Esophagus squamous epithelium (tissue), 5 donors: ENCODE measurements around the gene ANKRD23. TPM values are rescaled to one million over a fixed set of nuclear protein-coding genes. Genes with fewer than 3 reads are reported as not detected.

ENCODE experiments used
- DNase-seq: peaks from one replicate; lab custom pipeline; 2025; lab: John Stamatoyannopoulos, UW
- H3K27ac ChIP-seq, 4 donors: fragments of 200-600 bp; sonication (generic); one replicate each; pipeline ENCODE4 v1.5.1; 2016 to 2019; ENCODE audit warnings: mild to moderate bottlenecking in 1 of 4
- H3K27me3 ChIP-seq, 4 donors: fragments of 200-600 bp; sonication (generic); 1 replicate in 3 of 4; 2 replicates in 1 of 4; pipeline versions ENCODE4 v1.5.1 to v1.6.0; 2017 to 2021; ENCODE audit warnings: antibody characterized with exemption in 1 of 4
- H3K36me3 ChIP-seq, 3 donors: fragments of 200-600 bp; sonication (generic); one replicate each; pipeline ENCODE4 v1.5.1; 2016 to 2019
- H3K4me1 ChIP-seq, 3 donors: fragments of 200-600 bp; sonication (generic); one replicate each; pipeline ENCODE4 v1.5.1; 2017 to 2019
- H3K4me3 ChIP-seq, 4 donors: fragments of 200-600 bp; sonication (generic); 1 replicate in 3 of 4; 2 replicates in 1 of 4; pipeline ENCODE4 v1.5.1; 2016 to 2019; ENCODE audit warnings: mild to moderate bottlenecking in 2 of 4, moderate library complexity in 1 of 4
- H3K9me3 ChIP-seq, 3 donors: fragments of 200-600 bp; sonication (generic); one replicate each; pipeline ENCODE4 v1.5.1; 2016 to 2019
- CTCF ChIP-seq, 6 experiments: fragments of 450-650 bp in 4 of 6; fragments of 200-600 bp in 2 of 6; sonication (generic) in 2 of 6; IDR thresholded peaks; one replicate each; pipeline ENCODE4 v1.5.1; 2016 to 2019; ENCODE audit warnings: antibody characterized with exemption in 6 of 6, mild to moderate bottlenecking in 4 of 6, moderate library complexity in 4 of 6
- POLR2A ChIP-seq, 4 donors: fragments of 450-650 bp; IDR thresholded peaks; one replicate each; pipeline ENCODE4 v1.6.1; 2017; ENCODE audit warnings: antibody characterized with exemption in 4 of 4, mild to moderate bottlenecking in 4 of 4, moderate library complexity in 3 of 4
- WGBS, 2 donors: methylation state at CpG; one replicate each; pipeline ENCODE4 v1.1.5; 2018; 5-methylcytosine and 5-hydroxymethylcytosine counted together
- intact Hi-C: fragments of 100-400 bp; cut with DNase I; formaldehyde crosslinking; loops from one replicate; pipeline ENCODE4 v1.15.0; 2022
- total RNA-seq, 4 donors: library from RNA; depleted of rRNA; stranded (reverse); fragments of >200 nt; gene quantifications; one replicate each; pipeline ENCODE4 v1.1.0, GENCODE V29; 2016
- donor health status: DM: yes; HTN: yes; CAD: no.

Gene ANKRD23
- total RNA-seq, 4 donors from 2014 or later: 1.00 to 3.4 (median 2.1) TPM

- Histone ChIP-seq H3K27ac (peak within 1 kb of the TSS; percentile 87 to 99 (median 94)), H3K27me3 (no peaks in the 10 kb centered on the region), H3K4me1 (peaks cover 23 to 51% (median 32%) of the 10 kb centered on the region in 3 donors), H3K4me3 (peak within 1 kb of the TSS; percentile 63 to 91 (median 75)), H3K9me3 (no peaks in the 10 kb centered on the region), H3K36me3 (peaks cover 0 to 25% (median 3%) of the 10 kb centered on the region in 3 donors)
- peak; percentile 60 for DNase-seq
- TF ChIP-seq CTCF (IDR thresholded peaks at IDR 0.05) (peak; percentile 48 to 77 (median 66)), POLR2A (IDR thresholded peaks at IDR 0.05) (peak in 3 of 4 donors; percentile 26 to 88 (median 70))
- no CpG with 5 or more reads among the region's 103 CpGs for WGBS, 2 donors
- intact Hi-C loops: loop anchor here (5.0 kb wide), 1 partner anchor 36 kb away; no protein-coding TSS in a partner anchor
Observed at GRCh38 chr2:96816127-96816835, 27.5 kb downstream of the ANKRD23 start, which contains the start of gene CNNM3. TSS of gene CNNM3 (plus strand) at chr2:96816268. CDS start at chr2:96816278, 10 bp downstream.

GRCh38 chr2:96815326-96816126 lies 28.3 kb downstream of the ANKRD23 start:
- DNase-seq: no peak
- no peaks in the 10 kb centered on the region for H3K27me3 ChIP-seq
- H3K4me1 ChIP-seq: peaks cover 20 to 44% (median 32%) of the 10 kb centered on the region in 3 donors

GRCh38 chr2:96813656-96814055 lies 30.2 kb downstream of the ANKRD23 start:
- no peak overlapping the region for H3K4me3 ChIP-seq
- H3K27ac ChIP-seq: no peak overlapping the region
- H3K27me3 ChIP-seq: no peaks in the 10 kb centered on the region
- TF ChIP-seq CTCF (IDR thresholded peaks at IDR 0.05) (no peak), POLR2A (IDR thresholded peaks at IDR 0.05) (no peak)
- peaks cover 0 to 39% (median 5%) of the 10 kb centered on the region in 3 donors for H3K36me3 ChIP-seq
- intact Hi-C loops: no loop called here
- WGBS, 2 donors: 75 to 88% methylated on average over 4 of the region's 4 CpGs
- no peaks in the 10 kb centered on the region for H3K9me3 ChIP-seq
- H3K4me1 ChIP-seq: peaks cover 11 to 25% (median 19%) of the 10 kb centered on the region in 3 donors
- DNase-seq: no peak

More at GRCh38 chr2:96815326-96816126, 28.3 kb downstream of the ANKRD23 start:
- Histone ChIP-seq H3K36me3 (peaks cover 0 to 32% (median 0%) of the 10 kb centered on the region in 3 donors), H3K27ac (peak overlapping the region; percentile 87 to 99 (median 94)), H3K4me3 (peak overlapping the region; percentile 63 to 91 (median 75)), H3K9me3 (no peaks in the 10 kb centered on the region)
- 2% methylated on average over 18 to 24 of the region's 60 CpGs for WGBS, 2 donors
- intact Hi-C loops: loop anchor here (5.0 kb wide), 1 partner anchor 37 kb away; no protein-coding TSS in a partner anchor
- TF ChIP-seq CTCF (IDR thresholded peaks at IDR 0.05): peak in 1 of 6 experiments; percentile 9
- no peak for TF ChIP-seq POLR2A (IDR thresholded peaks at IDR 0.05)

GRCh38 chr2:96811917-96812316 lies 31.9 kb downstream of the ANKRD23 start:
- H3K9me3 ChIP-seq: no peaks in the 10 kb centered on the region
- peaks cover 0 to 40% (median 5%) of the 10 kb centered on the region in 3 donors for H3K36me3 ChIP-seq
- H3K4me1 ChIP-seq: peaks cover under 1 to 8% (median 3%) of the 10 kb centered on the region in 3 donors
- no peak overlapping the region for H3K4me3 ChIP-seq
- TF ChIP-seq POLR2A (IDR thresholded peaks at IDR 0.05) (no peak), CTCF (IDR thresholded peaks at IDR 0.05) (no peak)
- DNase-seq: no peak
- H3K27me3 ChIP-seq: no peaks in the 10 kb centered on the region
- 37 to 56% methylated on average over 3 of the region's 3 CpGs for WGBS, 2 donors
- no peak overlapping the region for H3K27ac ChIP-seq
- intact Hi-C loops: no loop called here
